Transverse colon (tissue), 4 donors: ENCODE results near the gene GLDC. TPM values are rescaled to one million over a fixed set of nuclear protein-coding genes. Genes with fewer than 3 reads are reported as not detected.

Source experiments
- DNase-seq: peaks from one replicate; pipeline ENCODE4 v3.0.0-alpha.2; 2019
- H3K27ac ChIP-seq, 4 donors: fragments of 200-600 bp; sonication (generic); 2 replicates each; pipeline ENCODE4 v1.5.1; 2016 to 2018; ENCODE audit warnings: inconsistent platforms in 4 of 4
- H3K27me3 ChIP-seq: fragments of 200-600 bp; sonication (generic); 2 replicates; pipeline ENCODE4 v1.5.1; 2017; ENCODE audit warnings: inconsistent platforms
- H3K36me3 ChIP-seq, 4 donors: fragments of 200-600 bp; sonication (generic); 2 replicates each; pipeline ENCODE4 v1.5.1; 2017 to 2019; ENCODE audit warnings: inconsistent platforms in 4 of 4
- H3K4me1 ChIP-seq, 4 donors: fragments of 200-600 bp; sonication (generic); 2 replicates each; pipeline ENCODE4 v1.5.1; 2017 to 2020; ENCODE audit warnings: inconsistent platforms in 4 of 4
- H3K4me3 ChIP-seq, 4 donors: fragments of 200-600 bp; sonication (generic); 1 replicate in 1 of 4; 2 replicates in 3 of 4; pipeline versions ENCODE4 v1.5.1 to v1.6.1; 2017 to 2019; ENCODE audit warnings: inconsistent platforms in 4 of 4
- H3K9me3 ChIP-seq, 2 donors: fragments of 200-600 bp; sonication (generic); 2 replicates each; pipeline ENCODE4 v1.5.1; 2017 to 2019; ENCODE audit warnings: inconsistent platforms in 2 of 2
- CTCF ChIP-seq, 5 experiments: fragments of 200-600 bp in 3 of 5; fragments of 450-650 bp in 2 of 5; sonication (generic) in 3 of 5; IDR thresholded peaks; 1 replicate in 2 of 5; 2 replicates in 3 of 5; pipeline ENCODE4 v1.5.1; 2016 to 2017; ENCODE audit warnings: antibody characterized with exemption in 5 of 5, inconsistent platforms in 3 of 5, mild to moderate bottlenecking in 2 of 5, moderate library complexity in 1 of 5
- EP300 ChIP-seq: sonication (generic); formaldehyde crosslinking; IDR thresholded peaks from one replicate; pipeline ENCODE4 v1.6.1; 2017; ENCODE audit warnings: antibody characterized with exemption, low read depth
- POLR2A ChIP-seq: fragments of 450-650 bp; IDR thresholded peaks from one replicate; pipeline ENCODE4 v1.6.1; 2016; ENCODE audit warnings: antibody characterized with exemption, mild to moderate bottlenecking, moderate library complexity
- POLR2AphosphoS5 ChIP-seq, 3 donors: sonication (generic); formaldehyde crosslinking; IDR thresholded peaks; one replicate each; pipeline ENCODE4 v1.6.1; 2016; ENCODE audit warnings: antibody characterized with exemption in 3 of 3
- WGBS, 2 donors: methylation state at CpG; one replicate each; pipeline ENCODE4 v1.1.5; 2018; ENCODE audit warnings: low coverage in 1 of 2; 5-methylcytosine and 5-hydroxymethylcytosine counted together
- in situ Hi-C, 4 donors: fragments of 200-750 bp; cut with MboI; loops; one replicate each; pipeline versions ENCODE4 v1.15.0 to v1.15.1; 2017; ENCODE audit warnings: low sequenced_read_pairs in 3 of 4, low pct_ligation_motif_present in 1 of 4, low pct_unique_long_range_greater_than_20kb in 1 of 4
- intact Hi-C: fragments of 100-400 bp; cut with DNase I; formaldehyde crosslinking; loops from one replicate; pipeline ENCODE4 v1.15.1; 2023; ENCODE audit warnings: low total_unique reads
- total RNA-seq, 4 donors: library from RNA; depleted of rRNA; stranded (reverse); fragments of >200 nt; gene quantifications; one replicate each; pipeline ENCODE4 v1.1.0, GENCODE V29; 2016

GLDC gene
- total RNA-seq, 4 donors from 2014 or later, result 0.41 to 70.7 (median 2.4) TPM; not detected in 1

GRCh38 chr9:6552498-6553121, 92.9 kb downstream of the GLDC start:
- intact Hi-C loops (no loop called here), in situ Hi-C loops (no loop called here)
- Histone ChIP-seq H3K27me3 (no peaks in the 10 kb centered on the region), H3K4me1 (peaks cover 0 to 4% (median 0%) of the 10 kb centered on the region in 4 donors), H3K4me3 (no peak overlapping the region), H3K27ac (no peak overlapping the region), H3K36me3 (no peaks in the 10 kb centered on the region), H3K9me3 (no peaks in the 10 kb centered on the region)
- TF ChIP-seq CTCF (IDR thresholded peaks at IDR 0.05) (no peak), POLR2A (no peak), EP300 (no peak), POLR2AphosphoS5 (IDR thresholded peaks at IDR 0.05) (no peak)
- DNase-seq, result no peak
- 75 to 85% methylated on average over 2 to 7 of the region's 7 CpGs for WGBS, 2 donors

GRCh38 chr9:6552033-6552432, 93.5 kb downstream of the GLDC start:
- Histone ChIP-seq H3K4me1 (peaks cover 0 to 4% (median 0%) of the 10 kb centered on the region in 4 donors), H3K9me3 (no peaks in the 10 kb centered on the region), H3K27me3 (no peaks in the 10 kb centered on the region), H3K4me3 (no peak overlapping the region), H3K27ac (no peak overlapping the region), H3K36me3 (no peaks in the 10 kb centered on the region)
- WGBS, 2 donors, result 86% methylated on average over 3 of the region's 3 CpGs; no CpG with 5 or more reads in 1 of the 2 donors
- no peak for DNase-seq
- no peak for TF ChIP-seq POLR2A
- TF ChIP-seq EP300, result no peak
- TF ChIP-seq POLR2AphosphoS5 (IDR thresholded peaks at IDR 0.05), result no peak
- no peak for TF ChIP-seq CTCF (IDR thresholded peaks at IDR 0.05)
- intact Hi-C loops, result no loop called here
- in situ Hi-C loops, result no loop called here

- no peak overlapping the region for H3K4me3 ChIP-seq
- DNase-seq, result no peak
- TF ChIP-seq EP300 (no peak), CTCF (IDR thresholded peaks at IDR 0.05) (no peak)
- H3K27ac ChIP-seq, result no peak overlapping the region
- in situ Hi-C loops (no loop called here), intact Hi-C loops (no loop called here)
- no peaks in the 10 kb centered on the region for H3K27me3 ChIP-seq
- no peaks in the 10 kb centered on the region for H3K9me3 ChIP-seq
- WGBS, 2 donors, result 68 to 70% methylated on average over 2 of the region's 2 CpGs
- H3K4me1 ChIP-seq, result peaks cover 0 to 4% (median 0%) of the 10 kb centered on the region in 4 donors
- no peaks in the 10 kb centered on the region for H3K36me3 ChIP-seq
These were observed 94.4 kb downstream of the GLDC start for GRCh38 chr9:6551136-6551535.

GRCh38 chr9:6549106-6549800, 96.3 kb downstream of the GLDC start:
- intact Hi-C loops, result no loop called here
- H3K27ac ChIP-seq, result no peak overlapping the region
- no peaks in the 10 kb centered on the region for H3K36me3 ChIP-seq
- 73 to 84% methylated on average over 4 to 6 of the region's 8 CpGs for WGBS, 2 donors
- H3K4me3 ChIP-seq, result no peak overlapping the region
- H3K27me3 ChIP-seq, result no peaks in the 10 kb centered on the region
- in situ Hi-C loops, result no loop called here
- peaks cover 0 to 4% (median 0%) of the 10 kb centered on the region in 4 donors for H3K4me1 ChIP-seq
- no peak for DNase-seq
- no peaks in the 10 kb centered on the region for H3K9me3 ChIP-seq
- TF ChIP-seq EP300 (no peak), POLR2A (no peak)
